HCT116 (cell line): ENCODE measurements around the gene TMEM81. TPM values are rescaled to one million over a fixed set of nuclear protein-coding genes. Genes with fewer than 3 reads are reported as not detected.

Experiments used
- ATAC-seq: fragments of 200-7000 bp; cut with Tn5 transposase; 2 replicates; pipeline ENCODE4 v1.9.1; 2020; ENCODE audit warnings: mild to moderate bottlenecking, moderate library complexity
- BruUV-seq: library from RNA; stranded (reverse); fragments of 400-500 nt; replicated peaks from 2 replicates; lab custom pipeline; 2021; lab: Mats Ljungman, UMichigan
- CTCF ChIA-PET: fragments of 300-600 bp; sonication (Branson Sonifier 250); formaldehyde crosslinking; loops from one replicate; lab custom pipeline; 2021; ENCODE audit warnings: antibody characterized with exemption; lab: Charles Lee
- POLR2A ChIA-PET: fragments of 300-600, 350-600 bp; sonication (Branson Sonifier 250); formaldehyde crosslinking; loops from one replicate; lab custom pipeline; 2021; ENCODE audit warnings: antibody characterized with exemption; lab: Charles Lee
- RAD21 ChIA-PET, 2 experiments: fragments of 300-600 bp; sonication (Branson Sonifier 250); formaldehyde crosslinking; loops; one replicate each; lab custom pipeline; 2023; ENCODE audit warnings: low total read pairs in 2 of 2; ENCODE audit not compliant: uncharacterized antibody in 2 of 2, unreplicated experiment in 2 of 2, low non-redundant PET in 1 of 2; lab: Charles Lee
- DNase-seq: peaks from one replicate; pipeline ENCODE4 v3.0.0-alpha.2; 2010; ENCODE audit warnings: low read depth, low spot score
- H2AFZ ChIP-seq: fragments of 200-600 bp; shearing (Covaris generic), sonication (generic); 2 replicates; pipeline ENCODE4 v1.6.1; 2017; ENCODE audit warnings: low read depth, mixed run types, mixed read lengths, antibody characterized with exemption, low read length; ENCODE audit not compliant: poor library complexity, severe bottlenecking
- H3K27ac ChIP-seq: 2 replicates; pipeline ENCODE4 v1.5.1; 2012; ENCODE audit warnings: low read depth, low read length
- H3K27me3 ChIP-seq: fragments of 200-600 bp; sonication (generic); 2 replicates; pipeline ENCODE4 v1.6.1; 2016; ENCODE audit warnings: mixed run types, low read length, mixed read lengths; ENCODE audit not compliant: insufficient read depth
- H3K36me3 ChIP-seq, 2 experiments: fragments of 200-500 bp in 1 of 2; fragments of 200-600 bp in 1 of 2; sonication (Bioruptor generic) in 1 of 2; sonication (generic) in 1 of 2; 2 replicates each; pipeline versions ENCODE4 v1.5.1 to v1.6.1; 2014 to 2016; ENCODE audit warnings: low read length in 2 of 2, inconsistent platforms in 1 of 2, mixed read lengths in 1 of 2, mixed run types in 1 of 2; ENCODE audit not compliant: insufficient read depth in 2 of 2, control insufficient read depth in 1 of 2
- H3K4me1 ChIP-seq, 2 experiments: fragments of 200-600 bp in 1 of 2; sonication (generic) in 1 of 2; 2 replicates each; pipeline versions ENCODE4 v1.5.1 to v1.6.1; 2012 to 2017; ENCODE audit warnings: low read length in 2 of 2, inconsistent platforms in 1 of 2, mild to moderate bottlenecking in 1 of 2, mixed read lengths in 1 of 2, mixed run types in 1 of 2, moderate library complexity in 1 of 2; ENCODE audit not compliant: insufficient read depth in 2 of 2, control insufficient read depth in 1 of 2
- H3K4me2 ChIP-seq: fragments of 200-600 bp; sonication (generic); 2 replicates; pipeline ENCODE4 v1.6.1; 2017; ENCODE audit warnings: mixed run types, low read length, mixed read lengths
- H3K4me3 ChIP-seq, 2 experiments: fragments of 200-600 bp in 1 of 2; sonication (generic) in 1 of 2; replicated peaks in 1 of 2; 2 replicates each; pipeline ENCODE4 v1.5.1; 2011 to 2016; ENCODE audit warnings: low read length in 2 of 2, control low read depth in 1 of 2, low read depth in 1 of 2, mild to moderate bottlenecking in 1 of 2, mixed read lengths in 1 of 2, mixed run types in 1 of 2
- H3K79me2 ChIP-seq: fragments of 200-600 bp; sonication (generic); 2 replicates; pipeline ENCODE4 v1.6.1; 2017; ENCODE audit warnings: mild to moderate bottlenecking, mixed run types, low read length, moderate library complexity, mixed read lengths; ENCODE audit not compliant: insufficient read depth
- H3K9ac ChIP-seq: fragments of 200-600 bp; sonication (generic); 2 replicates; pipeline ENCODE4 v1.6.1; 2016; ENCODE audit warnings: low read length, mixed read lengths
- H3K9me2 ChIP-seq: fragments of 200-600 bp; sonication (generic), shearing (Covaris generic); 2 replicates; pipeline ENCODE4 v1.6.1; 2017; ENCODE audit warnings: mixed run types, mild to moderate bottlenecking, moderate library complexity; ENCODE audit not compliant: insufficient read depth
- H3K9me3 ChIP-seq, 2 experiments: fragments of 200-500 bp in 1 of 2; fragments of 200-600 bp in 1 of 2; sonication (Bioruptor generic) in 1 of 2; sonication (generic) in 1 of 2; 2 replicates each; pipeline ENCODE4 v1.6.1; 2014 to 2017; ENCODE audit warnings: low read length in 2 of 2, mixed read lengths in 2 of 2, inconsistent platforms in 1 of 2, low read depth in 1 of 2, mild to moderate bottlenecking in 1 of 2, mixed run types in 1 of 2, moderate library complexity in 1 of 2; ENCODE audit not compliant: control insufficient read depth in 1 of 2, insufficient read depth in 1 of 2
- H4K20me1 ChIP-seq: fragments of 200-600 bp; sonication (generic), shearing (Covaris generic); 2 replicates; pipeline ENCODE4 v1.6.1; 2017; ENCODE audit warnings: mixed run types, mild to moderate bottlenecking, moderate library complexity; ENCODE audit not compliant: insufficient read depth
- ATF3 ChIP-seq: IDR thresholded peaks from 2 replicates; pipeline ENCODE4 v1.6.1; 2012
- CBX3 ChIP-seq: IDR thresholded peaks from 2 replicates; pipeline ENCODE4 v1.6.1; 2012; ENCODE audit warnings: low read depth
- CEBPB ChIP-seq: IDR thresholded peaks from 2 replicates; pipeline ENCODE4 v1.6.1; 2012; ENCODE audit warnings: low read depth
- CTCF ChIP-seq, 3 experiments: fragments of 200-600 bp in 1 of 3; sonication (generic) in 1 of 3; IDR thresholded peaks in 2 of 3; conservative IDR thresholded peaks in 1 of 3; 2 replicates each; pipeline ENCODE4 v1.5.1; 2012 to 2017; ENCODE audit warnings: low read depth in 2 of 3, low read length in 2 of 3, antibody characterized with exemption in 1 of 3, borderline replicate concordance in 1 of 3, control low read depth in 1 of 3, mild to moderate bottlenecking in 1 of 3, mixed read lengths in 1 of 3, mixed run types in 1 of 3, moderate library complexity in 1 of 3; ENCODE audit not compliant: insufficient read depth in 1 of 3
- ELF1 ChIP-seq: IDR thresholded peaks from 2 replicates; pipeline ENCODE4 v1.6.1; 2012; ENCODE audit warnings: low read depth, borderline replicate concordance
- EZH2 ChIP-seq: fragments of 200-600 bp; sonication (generic); IDR thresholded peaks from 2 replicates; pipeline ENCODE4 v1.6.1; 2017; ENCODE audit warnings: antibody characterized with exemption, mixed run types
- FOSL1 ChIP-seq: IDR thresholded peaks from 2 replicates; pipeline ENCODE4 v1.6.1; 2012; ENCODE audit warnings: low read depth
- MAX ChIP-seq: IDR thresholded peaks from 2 replicates; pipeline ENCODE4 v1.6.1; 2012
- POLR2A ChIP-seq: IDR thresholded peaks from 2 replicates; pipeline ENCODE4 v1.7.0; 2011; ENCODE audit warnings: borderline replicate concordance; ENCODE audit not compliant: insufficient read depth, insufficient read length; ENCODE audit errors: extremely low read depth
- POLR2AphosphoS5 ChIP-seq: IDR thresholded peaks from 2 replicates; pipeline ENCODE4 v1.6.1; 2011; ENCODE audit warnings: mild to moderate bottlenecking, low read depth, low read length, moderate library complexity
- RAD21 ChIP-seq: IDR thresholded peaks from 2 replicates; pipeline ENCODE4 v1.6.1; 2012; ENCODE audit warnings: low read depth, mild to moderate bottlenecking
- REST ChIP-seq: IDR thresholded peaks from 2 replicates; pipeline ENCODE4 v1.6.1; 2012; ENCODE audit warnings: low read depth
- SP1 ChIP-seq: IDR thresholded peaks from 2 replicates; pipeline ENCODE4 v1.6.1; 2012; ENCODE audit warnings: low read depth
- SRF ChIP-seq: IDR thresholded peaks from 2 replicates; pipeline ENCODE4 v1.6.1; 2012; ENCODE audit warnings: low read depth
- TCF7L2 ChIP-seq: IDR thresholded peaks from 2 replicates; pipeline ENCODE4 v1.7.0; 2011; ENCODE audit warnings: borderline replicate concordance, inconsistent platforms; ENCODE audit not compliant: insufficient read depth, insufficient read length; ENCODE audit errors: extremely low read depth
- ZBTB33 ChIP-seq: IDR thresholded peaks from 2 replicates; pipeline ENCODE4 v1.6.1; 2011; ENCODE audit warnings: mild to moderate bottlenecking, low read length, moderate library complexity; ENCODE audit not compliant: insufficient replicate concordance; ENCODE audit errors: extremely low read depth
- ZFX ChIP-seq: fragments of 450-650 bp; IDR thresholded peaks from 2 replicates; pipeline ENCODE4 v1.6.1; 2017
- intact Hi-C: fragments of 100-400 bp; cut with micrococcal nuclease; formaldehyde crosslinking; loops from 2 replicates; pipeline ENCODE4 v1.10.0; 2022
- total RNA-seq: library from RNA; stranded (reverse); gene quantifications from one replicate; pipeline ENCODE4 v1.2.1, GENCODE V29; 2021; ENCODE audit not compliant: unreplicated experiment

TMEM81 gene
- total RNA-seq, 1 experiment from 2014 or later, result 4.9 TPM

GRCh38 chr1:205129447-205130029 is 45.3 kb upstream of the TMEM81 start (continued):
- TF ChIP-seq ZBTB33, result no peak
- TF ChIP-seq RAD21, result no peak
- TF ChIP-seq POLR2AphosphoS5, result no peak

GRCh38 chr1:205128050-205128449 is 43.8 kb upstream of the TMEM81 start:
- ChIA-PET POLR2A (no interaction called here), CTCF (no interaction called here), RAD21 (no interaction called here)
- Histone ChIP-seq H3K36me3 (no peaks in the 10 kb centered on the region), H3K27ac (no peak overlapping the region), H3K4me2 (no peak overlapping the region), H2AFZ (no peak overlapping the region), H3K4me3 (no peak overlapping the region), H3K9me2 (no peaks in the 10 kb centered on the region), H3K4me1 (peaks cover 0 to 1% of the 10 kb centered on the region in 2 experiments; a peak in 2 of 4 replicates), H3K9me3 (no peaks in the 10 kb centered on the region), H4K20me1 (no peaks in the 10 kb centered on the region), H3K27me3 (no peaks in the 10 kb centered on the region), H3K79me2 (no peaks in the 10 kb centered on the region), H3K9ac (no peak overlapping the region)
- DNase-seq, result no peak
- BruUV-seq, result no TSS peak
- TF ChIP-seq FOSL1, result no peak
- TF ChIP-seq SRF, result no peak
- TF ChIP-seq ZFX, result no peak
- TF ChIP-seq ATF3, result no peak
- no peak for TF ChIP-seq SP1
- TF ChIP-seq CBX3, result no peak
- no peak for TF ChIP-seq POLR2A
- TF ChIP-seq RAD21, result no peak
- no peak for TF ChIP-seq ELF1
- no peak for TF ChIP-seq REST
- no peak for TF ChIP-seq TCF7L2
- no peak for TF ChIP-seq CTCF (IDR thresholded peaks at IDR 0.05 in 2 of 3, conservative IDR thresholded peaks at IDR 0.05 in 1 of 3; ENCODE audit: borderline replicate concordance in 1 of 3, insufficient read depth in 1 of 3, low read depth in 2 of 3, low read length in 2 of 3)
- TF ChIP-seq POLR2AphosphoS5, result no peak
- TF ChIP-seq CEBPB, result no peak
- no peak for TF ChIP-seq MAX
- no peak for TF ChIP-seq EZH2
- intact Hi-C loops, result no loop called here
- no peak for ATAC-seq
